Mesenchymal stem cell (in vitro differentiated cells and primary cell): Measurements from ENCODE around the gene SPATA31A6. TPM values are rescaled to one million over a fixed set of nuclear protein-coding genes. Genes with fewer than 3 reads are reported as not detected.
"Not testable (repeated sequence)": the region's sequence is repeated elsewhere in the genome, so short reads cannot be mapped to it uniquely, and the experiment has no call there.

Experiments
- DNase-seq: peaks from one replicate; pipeline ENCODE4 v3.0.0-alpha.2; 2013
- H2AFZ ChIP-seq: one replicate; pipeline ENCODE4 v1.6.1; 2013; ENCODE audit warnings: low read depth, mild to moderate bottlenecking, control low read depth, inconsistent platforms, low read length, moderate library complexity
- H2AK5ac ChIP-seq: 2 replicates; pipeline ENCODE4 v1.6.1; 2013; ENCODE audit warnings: low read length, moderate library complexity, mild to moderate bottlenecking, inconsistent platforms; ENCODE audit not compliant: severe bottlenecking
- H2BK120ac ChIP-seq: one replicate; pipeline ENCODE4 v1.6.1; 2013; ENCODE audit warnings: low read depth, mild to moderate bottlenecking, inconsistent platforms, low read length, moderate library complexity
- H2BK12ac ChIP-seq, 2 experiments: one replicate each; pipeline ENCODE4 v1.6.1; 2013; ENCODE audit warnings: inconsistent platforms in 2 of 2, low read length in 2 of 2, mild to moderate bottlenecking in 2 of 2, moderate library complexity in 2 of 2, control low read depth in 1 of 2
- H2BK15ac ChIP-seq: one replicate; pipeline ENCODE4 v1.6.1; 2013; ENCODE audit warnings: mild to moderate bottlenecking, low read depth, inconsistent platforms; ENCODE audit not compliant: poor library complexity, severe bottlenecking
- H2BK5ac ChIP-seq: 2 replicates; pipeline ENCODE4 v1.6.1; 2013; ENCODE audit warnings: low read depth, mild to moderate bottlenecking, low read length, control low read depth, inconsistent platforms; ENCODE audit not compliant: poor library complexity, severe bottlenecking
- H3K14ac ChIP-seq, 2 experiments: one replicate each; pipeline ENCODE4 v1.6.1; 2013; ENCODE audit warnings: inconsistent platforms in 2 of 2, low read length in 2 of 2, control low read depth in 1 of 2, mild to moderate bottlenecking in 1 of 2, moderate library complexity in 1 of 2
- H3K18ac ChIP-seq, 2 experiments: one replicate each; pipeline ENCODE4 v1.6.1; 2013; ENCODE audit warnings: inconsistent platforms in 2 of 2, low read length in 2 of 2, control low read depth in 1 of 2, low read depth in 1 of 2, mild to moderate bottlenecking in 1 of 2
- H3K23ac ChIP-seq, 2 experiments: one replicate each; pipeline ENCODE4 v1.6.1; 2013; ENCODE audit warnings: inconsistent platforms in 2 of 2, low read length in 2 of 2, mild to moderate bottlenecking in 2 of 2, moderate library complexity in 2 of 2, control low read depth in 1 of 2
- H3K27ac ChIP-seq: 2 replicates; pipeline ENCODE4 v1.5.1; 2013; ENCODE audit warnings: mild to moderate bottlenecking, moderate library complexity, low read length, control low read depth, inconsistent platforms; ENCODE audit not compliant: poor library complexity, severe bottlenecking
- H3K27me3 ChIP-seq, 2 experiments: 2 replicates each; pipeline versions ENCODE4 v1.6.1 to v1.7.0; 2013; ENCODE audit warnings: low read length in 2 of 2, mild to moderate bottlenecking in 2 of 2, moderate library complexity in 2 of 2, control low read depth in 1 of 2, inconsistent platforms in 1 of 2; ENCODE audit not compliant: control insufficient read depth in 1 of 2, insufficient read depth in 1 of 2
- H3K36me3 ChIP-seq, 2 experiments: 2 replicates each; pipeline versions ENCODE4 v1.6.1 to v1.7.0; 2013; ENCODE audit warnings: low read length in 2 of 2, control low read depth in 1 of 2, inconsistent platforms in 1 of 2, low read depth in 1 of 2, mild to moderate bottlenecking in 1 of 2; ENCODE audit not compliant: insufficient read depth in 2 of 2, control insufficient read depth in 1 of 2
- H3K4ac ChIP-seq, 2 experiments: one replicate each; pipeline ENCODE4 v1.6.1; 2013; ENCODE audit warnings: inconsistent platforms in 2 of 2, low read length in 2 of 2, mild to moderate bottlenecking in 2 of 2, moderate library complexity in 2 of 2, control low read depth in 1 of 2, low read depth in 1 of 2
- H3K4me1 ChIP-seq: 2 replicates; pipeline ENCODE4 v1.6.1; 2013; ENCODE audit warnings: low read depth, low read length, control low read depth; ENCODE audit not compliant: control insufficient read depth, insufficient read depth
- H3K4me2 ChIP-seq: 2 replicates; pipeline ENCODE4 v1.6.1; 2013; ENCODE audit warnings: low read length, mild to moderate bottlenecking, inconsistent platforms; ENCODE audit not compliant: poor library complexity, severe bottlenecking
- H3K4me3 ChIP-seq, 2 experiments: 2 replicates each; pipeline versions ENCODE4 v1.5.1 to v1.7.0; 2013; ENCODE audit warnings: low read length in 2 of 2, mild to moderate bottlenecking in 2 of 2, control low read depth in 1 of 2, low read depth in 1 of 2; ENCODE audit not compliant: insufficient read depth in 1 of 2
- H3K79me1 ChIP-seq: replicated peaks from 2 replicates; pipeline ENCODE4 v1.6.1; 2013; ENCODE audit warnings: mild to moderate bottlenecking, control low read depth, low read length, inconsistent platforms; ENCODE audit not compliant: poor library complexity, severe bottlenecking
- H3K9ac ChIP-seq: 2 replicates; pipeline ENCODE4 v1.7.0; 2013; ENCODE audit warnings: mild to moderate bottlenecking, low read length, moderate library complexity
- H3K9me3 ChIP-seq: 2 replicates; pipeline ENCODE4 v1.7.0; 2013; ENCODE audit warnings: mild to moderate bottlenecking, low read length; ENCODE audit not compliant: control insufficient read depth
- H4K8ac ChIP-seq: one replicate; pipeline ENCODE4 v1.6.1; 2013; ENCODE audit warnings: inconsistent platforms, mild to moderate bottlenecking, low read length, moderate library complexity
- H4K91ac ChIP-seq: one replicate; pipeline ENCODE4 v1.6.1; 2013; ENCODE audit warnings: mild to moderate bottlenecking, low read length, inconsistent platforms
- WGBS: methylation state at CpG from one replicate; pipeline ENCODE4 v1.1.7; 2013; ENCODE audit warnings: mixed read lengths; 5-methylcytosine and 5-hydroxymethylcytosine counted together
- polyA plus RNA-seq, 2 experiments: library from polyadenylated mRNA; stranded (reverse); fragments of 200-250 nt; gene quantifications; one replicate each; pipeline ENCODE4 v1.2.3, GENCODE V29; 2013

SPATA31A6 gene
- not detected for polyA plus RNA-seq (2013, experiment 1 of 2)
- polyA plus RNA-seq (2013, experiment 2 of 2), result not detected

GRCh38 chr9:42183359-42183758 lies at the start of gene SPATA31A6:
SPATA31A6 (plus strand) TSS chr9:42183659; CDS start chr9:42183688, 29 bp downstream.
- not testable (repeated sequence) for H3K4ac ChIP-seq, H3K14ac ChIP-seq, H3K9ac ChIP-seq, H2AK5ac ChIP-seq, H2BK12ac ChIP-seq, H4K91ac ChIP-seq, H3K79me1 ChIP-seq, H2BK15ac ChIP-seq, H3K9me3 ChIP-seq, H3K23ac ChIP-seq, H3K4me3 ChIP-seq, H2AFZ ChIP-seq, H3K18ac ChIP-seq, H3K4me2 ChIP-seq, DNase-seq, H2BK120ac ChIP-seq, H3K27me3 ChIP-seq, H4K8ac ChIP-seq, H3K36me3 ChIP-seq, H3K27ac ChIP-seq, H3K4me1 ChIP-seq, H2BK5ac ChIP-seq
- 100% methylated on average over 1 of the region's 5 CpGs for WGBS

- not testable (repeated sequence) for H3K4me2 ChIP-seq, H2BK120ac ChIP-seq, H2BK15ac ChIP-seq, H3K27me3 ChIP-seq, H2BK12ac ChIP-seq, H3K14ac ChIP-seq, H3K4me1 ChIP-seq, H2AK5ac ChIP-seq, H4K91ac ChIP-seq, H2BK5ac ChIP-seq, H3K27ac ChIP-seq, H3K4me3 ChIP-seq, H2AFZ ChIP-seq, H4K8ac ChIP-seq, H3K36me3 ChIP-seq, H3K23ac ChIP-seq, H3K9me3 ChIP-seq, H3K18ac ChIP-seq, H3K4ac ChIP-seq, H3K79me1 ChIP-seq, DNase-seq, H3K9ac ChIP-seq
- WGBS, result no CpG with 5 or more reads among the region's 1 CpG
These were observed 23.2 kb upstream of the SPATA31A6 start for GRCh38 chr9:42160299-42160698.

DNA sequence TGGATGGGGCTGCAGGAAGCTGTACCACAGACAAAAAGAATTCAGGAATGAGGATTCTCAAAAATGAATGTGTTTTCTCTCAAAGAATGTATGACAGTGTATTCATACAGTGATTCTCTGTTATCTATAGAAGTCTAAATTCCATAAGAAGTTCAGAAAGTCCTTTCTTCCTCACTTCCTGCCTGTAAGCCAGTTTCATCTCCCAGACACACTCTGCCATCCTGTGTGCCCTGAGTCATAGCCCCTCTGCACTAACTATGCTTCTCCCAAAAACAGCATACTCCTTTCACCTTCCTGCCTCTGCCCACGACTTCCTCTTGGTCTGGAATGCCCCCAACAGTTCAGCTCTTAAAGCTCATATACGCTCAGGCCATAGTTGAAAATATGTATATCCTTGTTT lies 36.4 kb downstream of the SPATA31A6 start:
- H3K27ac ChIP-seq, H2AFZ ChIP-seq: not testable (repeated sequence)
- whole genome bisulfite sequencing, result 42% methylated on average over 2 of the region's 2 CpGs

DNA sequence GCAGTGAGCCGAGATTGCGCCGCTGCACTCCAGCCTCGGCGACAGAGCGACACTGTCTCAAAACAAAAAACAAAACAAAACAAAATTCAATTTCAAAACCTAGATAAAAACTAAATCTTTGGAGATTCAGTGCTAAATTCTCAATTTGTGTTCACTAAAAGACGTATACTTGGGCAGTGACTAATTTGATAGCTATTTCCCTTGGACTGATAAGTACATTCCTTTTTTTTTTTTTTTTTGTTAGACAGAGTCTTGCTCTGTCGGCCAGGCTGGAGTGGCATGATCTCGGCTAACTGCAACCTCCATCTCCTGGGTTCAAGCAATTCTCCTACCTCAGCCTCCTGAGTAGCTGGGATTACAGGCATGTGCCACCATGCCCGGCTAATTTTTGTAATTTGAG lies 39.8 kb downstream of the SPATA31A6 start:
- not testable (repeated sequence) for H3K14ac ChIP-seq, DNase-seq, H3K9me3 ChIP-seq, H3K79me1 ChIP-seq, H3K4me2 ChIP-seq, H3K23ac ChIP-seq, H4K8ac ChIP-seq, H2BK15ac ChIP-seq, H3K4me1 ChIP-seq, H3K27ac ChIP-seq, H4K91ac ChIP-seq, H2BK5ac ChIP-seq, H3K36me3 ChIP-seq, H2BK12ac ChIP-seq, H2BK120ac ChIP-seq, H3K27me3 ChIP-seq, H3K4ac ChIP-seq, H2AK5ac ChIP-seq, H3K18ac ChIP-seq, H3K4me3 ChIP-seq, H2AFZ ChIP-seq, H3K9ac ChIP-seq
- WGBS, result no CpG with 5 or more reads among the region's 10 CpGs

More for the DNA sequence above, 36.4 kb downstream of the SPATA31A6 start:
- not testable (repeated sequence) for H3K36me3 ChIP-seq, H3K4me1 ChIP-seq, H2BK120ac ChIP-seq, H3K27me3 ChIP-seq, H3K18ac ChIP-seq, H2AK5ac ChIP-seq, DNase-seq, H3K4me3 ChIP-seq, H2BK12ac ChIP-seq, H3K14ac ChIP-seq, H4K8ac ChIP-seq, H3K4me2 ChIP-seq, H2BK5ac ChIP-seq, H4K91ac ChIP-seq, H2BK15ac ChIP-seq, H3K9ac ChIP-seq, H3K23ac ChIP-seq, H3K9me3 ChIP-seq, H3K79me1 ChIP-seq, H3K4ac ChIP-seq
